Endothelial cell of umbilical vein (primary cell): ENCODE data around the gene ATP8A2. TPM values are rescaled to one million over a fixed set of nuclear protein-coding genes. Genes with fewer than 3 reads are reported as not detected.

Experiments
- BruUV-seq: library from RNA; stranded (reverse); fragments of 400-500 nt; replicated peaks from 2 replicates; lab custom pipeline; 2021; lab: Mats Ljungman, UMichigan
- CTCF ChIA-PET: fragments of 300-600, 350-600 bp; sonication (Branson Sonifier 250); formaldehyde crosslinking; loops from one replicate; lab custom pipeline; 2021; ENCODE audit warnings: antibody characterized with exemption, inconsistent platforms; lab: Charles Lee
- POLR2A ChIA-PET: fragments of 300-600, 350-600 bp; sonication (Branson Sonifier 250); formaldehyde crosslinking; loops from one replicate; lab custom pipeline; 2021; ENCODE audit warnings: antibody characterized with exemption, inconsistent platforms; lab: Charles Lee
- DNase-seq: peaks from one replicate; pipeline ENCODE4 v3.0.0-alpha.2; 2011; ENCODE audit warnings: low read depth, low spot score
- FAIRE-seq: peaks from 2 replicates; lab custom pipeline; 2011; peaks lifted over from hg19 to GRCh38; lab: Jason Lieb, UNC
- H2AFZ ChIP-seq: 2 replicates; pipeline ENCODE4 v1.6.0; 2012; ENCODE audit warnings: low read depth, low read length, control low read depth, inconsistent platforms
- H3K27ac ChIP-seq: 2 replicates; pipeline ENCODE4 v1.5.1; 2011; ENCODE audit warnings: low read depth, mild to moderate bottlenecking, control low read depth, low read length, moderate library complexity; ENCODE audit not compliant: insufficient read depth
- H3K27me3 ChIP-seq, 2 experiments: 2 replicates each; pipeline versions ENCODE4 v1.6.0 to v1.6.1; 2011; ENCODE audit warnings: low read length in 2 of 2, mixed read lengths in 1 of 2; ENCODE audit not compliant: control insufficient read depth in 2 of 2, insufficient read depth in 2 of 2
- H3K36me3 ChIP-seq, 2 experiments: 2 replicates in 1 of 2; 3 replicates in 1 of 2; pipeline ENCODE4 v1.5.1; 2011; ENCODE audit warnings: low read length in 2 of 2, mild to moderate bottlenecking in 1 of 2, moderate library complexity in 1 of 2; ENCODE audit not compliant: control insufficient read depth in 2 of 2, insufficient read depth in 2 of 2; ENCODE audit errors: extremely low read depth in 1 of 2
- H3K4me1 ChIP-seq: 3 replicates; pipeline ENCODE4 v1.5.1; 2011; ENCODE audit warnings: mild to moderate bottlenecking, low read length; ENCODE audit not compliant: control insufficient read depth, insufficient read depth; ENCODE audit errors: extremely low read depth
- H3K4me2 ChIP-seq: 2 replicates; pipeline ENCODE4 v1.6.1; 2011; ENCODE audit warnings: low read length, control low read depth, mixed read lengths; ENCODE audit not compliant: insufficient read depth
- H3K4me3 ChIP-seq, 3 experiments: fragments of 200-600 bp in 1 of 3; sonication (generic), shearing (Covaris generic) in 1 of 3; replicated peaks in 1 of 3; 2 replicates each; pipeline ENCODE4 v1.5.1; 2011 to 2016; ENCODE audit warnings: control low read depth in 3 of 3, low read length in 3 of 3, mild to moderate bottlenecking in 2 of 3, inconsistent platforms in 1 of 3, low read depth in 1 of 3, moderate library complexity in 1 of 3; ENCODE audit not compliant: insufficient read depth in 1 of 3
- H3K79me2 ChIP-seq: 2 replicates; pipeline ENCODE4 v1.6.0; 2012; ENCODE audit warnings: low read length, inconsistent platforms; ENCODE audit not compliant: control insufficient read depth, insufficient read depth
- H3K9ac ChIP-seq: replicated peaks from 2 replicates; pipeline ENCODE3; 2011; ENCODE audit warnings: low read length, control low read depth; ENCODE audit not compliant: insufficient read depth; ENCODE audit errors: extremely low read depth
- H3K9me1 ChIP-seq: replicated peaks from 3 replicates; pipeline ENCODE4 v1.6.0; 2011; ENCODE audit warnings: mild to moderate bottlenecking, low read length; ENCODE audit not compliant: control insufficient read depth, insufficient read depth; ENCODE audit errors: extremely low read depth
- H3K9me3 ChIP-seq: replicated peaks from 2 replicates; pipeline ENCODE4 v1.5.1; 2012; ENCODE audit warnings: low read length, inconsistent platforms; ENCODE audit not compliant: control insufficient read depth, insufficient read depth
- H4K20me1 ChIP-seq: replicated peaks from 2 replicates; pipeline ENCODE3; 2011; ENCODE audit warnings: mild to moderate bottlenecking, low read length; ENCODE audit not compliant: control insufficient read depth, insufficient read depth; ENCODE audit errors: extremely low read depth
- EZH2 ChIP-seq: IDR thresholded peaks from 2 replicates; pipeline ENCODE4 v1.6.1; 2012; ENCODE audit warnings: borderline replicate concordance, low read depth, mild to moderate bottlenecking, moderate library complexity, low read length, inconsistent platforms; ENCODE audit not compliant: severe bottlenecking
- FOS ChIP-seq: IDR thresholded peaks from 2 replicates; pipeline ENCODE4 v1.6.1; 2011; ENCODE audit warnings: mild to moderate bottlenecking, low read length, moderate library complexity, borderline replicate concordance; ENCODE audit not compliant: insufficient read depth
- MYC ChIP-seq: IDR thresholded peaks from one replicate; pipeline ENCODE4 v1.6.1; 2011; ENCODE audit warnings: mild to moderate bottlenecking, low read depth, low read length
- POLR2A ChIP-seq: IDR thresholded peaks from 2 replicates; pipeline ENCODE4 v1.6.1; 2012; ENCODE audit warnings: low read depth, mild to moderate bottlenecking, control low read depth, low read length
- POLR2AphosphoS5 ChIP-seq: IDR thresholded peaks from 2 replicates; pipeline ENCODE4 v1.6.1; 2012; ENCODE audit warnings: low read depth, mild to moderate bottlenecking, control low read depth, low read length, moderate library complexity; ENCODE audit not compliant: insufficient read depth
- dilution Hi-C: fragments of 300-500 bp; cut with MboI; formaldehyde crosslinking; loops from one replicate; pipeline ENCODE4 v1.15.0; 2019; ENCODE audit warnings: low sequenced_read_pairs; ENCODE audit not compliant: extremely low pct_ligation_motif_present
- intact Hi-C: fragments of 100-400 bp; cut with micrococcal nuclease; formaldehyde crosslinking; loops from one replicate; pipeline ENCODE4 v1.10.0; 2022
- polyA plus RNA-seq, 4 experiments: library from polyadenylated mRNA; depleted of rRNA in 3 of 4; stranded (reverse) in 3 of 4; unstranded in 1 of 4; fragments of >200 nt; gene quantifications; 2 replicates each; pipeline versions ENCODE4 v1.2.1 to v1.2.3, GENCODE V29; 2011 to 2012; ENCODE audit warnings: missing spikeins in 1 of 4
- total RNA-seq: library from RNA; stranded (reverse); gene quantifications from 2 replicates; pipeline ENCODE4 v1.2.3, GENCODE V29; 2021
- TF ChIP-seq, protein P1 (sequence below), 2 donors: IDR thresholded peaks; 1 replicate in 1 of 2; 2 replicates in 1 of 2; pipeline ENCODE4 v1.5.1; 2011; ENCODE audit warnings: low read length in 2 of 2, mild to moderate bottlenecking in 2 of 2, moderate library complexity in 2 of 2, control low read depth in 1 of 2, inconsistent platforms in 1 of 2, low read depth in 1 of 2; ENCODE audit not compliant: insufficient read depth in 1 of 2; ENCODE audit errors: extremely low read depth in 1 of 2
- TF ChIP-seq, protein P2 (sequence below): IDR thresholded peaks from 2 replicates; pipeline ENCODE4 v1.6.1; 2011; ENCODE audit not compliant: insufficient read depth, insufficient read length

ATP8A2 gene
- total and polyA plus RNA-seq, 2 donors (not counting 3 experiments of a cell fraction or from before 2014, with no cell fraction given) = 0.11 to 0.49 TPM

DNA sequence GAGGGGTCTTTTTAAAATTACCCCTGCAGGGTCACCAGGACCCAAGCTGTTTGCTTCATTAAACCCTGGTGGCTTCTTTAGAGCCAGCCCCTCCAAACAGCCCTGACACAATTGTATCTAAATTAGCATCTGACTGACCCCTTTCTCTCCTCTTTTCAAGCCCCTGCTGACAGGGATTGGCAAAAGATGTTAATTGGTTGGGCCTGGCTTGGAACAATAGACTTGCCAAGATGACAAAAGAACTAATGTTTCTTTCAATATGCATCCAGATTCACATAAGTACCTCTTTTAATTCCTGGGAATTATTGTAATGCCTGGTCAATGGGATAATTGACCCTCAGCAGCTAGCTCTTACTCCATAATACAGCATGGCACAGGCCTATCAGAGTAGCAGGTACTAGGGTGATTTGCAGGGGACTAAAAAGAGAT, 539.2 kb downstream of the ATP8A2 start:
- dilution Hi-C loops (no loop called here), intact Hi-C loops (no loop called here)
- CTCF ChIA-PET = interaction anchor here (1.8 kb wide), 1 partner anchor 9 kb away, joined by 4 read pairs; no protein-coding TSS in a partner anchor
- Histone ChIP-seq H3K9me3 (no peaks in the 10 kb centered on the region), H3K4me2 (no peak overlapping the region), H3K27me3 (peaks cover 7 to 11% of the 10 kb centered on the region in 2 experiments), H2AFZ (no peak overlapping the region), H3K79me2 (no peaks in the 10 kb centered on the region), H3K4me1 (peaks cover 5% of the 10 kb centered on the region), H3K4me3 (no peak overlapping the region), H3K27ac (no peak overlapping the region), H3K36me3 (no peaks in the 10 kb centered on the region), H3K9ac (no peak overlapping the region), H3K9me1 (peaks cover 2% of the 10 kb centered on the region), H4K20me1 (no peaks in the 10 kb centered on the region)
- TF ChIP-seq, protein P1, sequence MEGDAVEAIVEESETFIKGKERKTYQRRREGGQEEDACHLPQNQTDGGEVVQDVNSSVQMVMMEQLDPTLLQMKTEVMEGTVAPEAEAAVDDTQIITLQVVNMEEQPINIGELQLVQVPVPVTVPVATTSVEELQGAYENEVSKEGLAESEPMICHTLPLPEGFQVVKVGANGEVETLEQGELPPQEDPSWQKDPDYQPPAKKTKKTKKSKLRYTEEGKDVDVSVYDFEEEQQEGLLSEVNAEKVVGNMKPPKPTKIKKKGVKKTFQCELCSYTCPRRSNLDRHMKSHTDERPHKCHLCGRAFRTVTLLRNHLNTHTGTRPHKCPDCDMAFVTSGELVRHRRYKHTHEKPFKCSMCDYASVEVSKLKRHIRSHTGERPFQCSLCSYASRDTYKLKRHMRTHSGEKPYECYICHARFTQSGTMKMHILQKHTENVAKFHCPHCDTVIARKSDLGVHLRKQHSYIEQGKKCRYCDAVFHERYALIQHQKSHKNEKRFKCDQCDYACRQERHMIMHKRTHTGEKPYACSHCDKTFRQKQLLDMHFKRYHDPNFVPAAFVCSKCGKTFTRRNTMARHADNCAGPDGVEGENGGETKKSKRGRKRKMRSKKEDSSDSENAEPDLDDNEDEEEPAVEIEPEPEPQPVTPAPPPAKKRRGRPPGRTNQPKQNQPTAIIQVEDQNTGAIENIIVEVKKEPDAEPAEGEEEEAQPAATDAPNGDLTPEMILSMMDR (IDR thresholded peaks at IDR 0.05; ENCODE audit: extremely low read depth in 1 of 2, insufficient read depth in 1 of 2, low read depth in 1 of 2, low read length in 2 of 2) = no peak
- TF ChIP-seq POLR2A = no peak
- TF ChIP-seq MYC = no peak
- TF ChIP-seq POLR2AphosphoS5 = no peak
- TF ChIP-seq EZH2 = no peak
- TF ChIP-seq, protein P2, sequence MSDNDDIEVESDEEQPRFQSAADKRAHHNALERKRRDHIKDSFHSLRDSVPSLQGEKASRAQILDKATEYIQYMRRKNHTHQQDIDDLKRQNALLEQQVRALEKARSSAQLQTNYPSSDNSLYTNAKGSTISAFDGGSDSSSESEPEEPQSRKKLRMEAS = no peak
- TF ChIP-seq FOS = no peak
- no TSS peak for BruUV-seq
- FAIRE-seq (no peak), DNase-seq (no peak)
- POLR2A ChIA-PET = no interaction called here
